T1000 (cell line): Measurements from ENCODE around the gene SPAG17.

ENCODE experiments used
- DNase-seq: peaks from one replicate; lab custom pipeline; 2025; ENCODE audit warnings: mixed read lengths; lab: John Stamatoyannopoulos, UW

Gene SPAG17

GRCh38 chr1:118160806-118161205, 24.2 kb downstream of the SPAG17 start:
- DNase-seq = no peak

- DNase-seq = no peak
These were observed 25.5 kb downstream of the SPAG17 start for GRCh38 chr1:118159569-118159968.

GRCh38 chr1:118158924-118159323, 26.1 kb downstream of the SPAG17 start:
- DNase-seq = no peak

DNA sequence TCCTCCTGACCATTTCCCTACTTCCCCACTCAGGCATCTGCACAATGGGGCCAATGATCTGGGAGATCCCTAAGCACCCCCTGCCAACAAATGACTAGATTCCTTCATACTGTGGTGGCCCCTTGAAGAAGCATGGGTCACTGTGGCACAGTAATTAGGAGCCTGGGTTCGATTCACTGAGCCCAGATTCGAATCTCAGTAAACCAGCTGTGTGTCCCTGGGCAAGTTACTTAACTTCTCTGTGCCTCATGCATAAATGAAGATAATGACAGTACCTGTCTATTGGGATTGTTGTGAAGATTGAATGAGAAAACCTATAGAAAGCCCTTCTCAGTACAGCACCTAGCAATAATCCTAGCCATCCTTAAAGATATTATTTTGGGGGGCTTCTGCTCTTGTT, 27.5 kb downstream of the SPAG17 start:
- DNase-seq = no peak

DNA sequence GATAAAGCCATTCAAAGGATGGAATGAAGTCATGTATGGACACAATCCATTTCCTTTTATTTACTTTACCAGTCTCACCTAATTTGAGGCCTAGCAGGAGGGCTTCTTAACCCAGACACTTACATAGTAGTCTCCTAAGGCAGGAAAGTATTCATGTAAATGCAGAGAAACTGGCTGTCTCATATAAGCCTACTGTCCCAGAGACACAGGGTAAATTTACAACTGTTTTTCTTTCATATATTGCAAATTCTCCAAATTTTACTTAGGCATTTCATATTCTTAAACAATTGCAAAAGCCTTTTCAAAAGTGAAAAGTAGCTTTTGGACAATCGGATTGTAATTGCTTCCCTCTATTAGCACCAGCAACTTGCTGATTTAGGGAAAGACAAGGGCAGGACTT, 29.9 kb downstream of the SPAG17 start:
- no peak for DNase-seq

GRCh38 chr1:118154220-118154619, 30.8 kb downstream of the SPAG17 start:
- no peak for DNase-seq

DNA sequence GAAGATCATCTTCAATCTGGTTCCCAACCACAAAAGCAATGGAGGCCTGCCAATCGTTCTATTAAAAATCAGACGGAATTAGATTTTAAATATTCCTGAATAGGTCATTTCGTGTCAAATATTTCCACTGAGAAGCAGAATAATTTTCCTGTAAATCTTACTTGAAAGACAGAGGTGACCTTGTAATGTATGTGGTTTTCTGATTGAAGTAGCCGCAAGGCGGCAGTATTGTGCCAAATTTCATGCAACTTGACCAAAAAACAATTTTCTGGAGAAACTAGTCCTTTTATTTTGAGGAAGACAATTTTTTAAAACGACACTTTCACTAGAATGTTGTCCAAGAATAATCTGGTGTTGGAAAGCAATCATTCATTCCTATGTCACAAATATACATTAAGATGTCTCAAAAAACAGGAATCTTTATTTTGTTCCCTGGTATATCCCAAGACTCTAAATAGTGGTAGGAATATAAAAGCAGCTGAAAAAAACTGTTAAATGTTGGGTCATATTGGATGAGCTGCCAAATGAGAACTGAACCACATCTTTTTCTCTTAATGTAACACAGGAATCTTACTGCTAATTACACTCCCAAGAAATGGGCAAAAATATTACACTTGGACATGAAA, 33.6 kb downstream of the SPAG17 start:
- DNase-seq = peak; percentile 21

GRCh38 chr1:118149799-118150198, 35.2 kb downstream of the SPAG17 start:
- no peak for DNase-seq

DNA sequence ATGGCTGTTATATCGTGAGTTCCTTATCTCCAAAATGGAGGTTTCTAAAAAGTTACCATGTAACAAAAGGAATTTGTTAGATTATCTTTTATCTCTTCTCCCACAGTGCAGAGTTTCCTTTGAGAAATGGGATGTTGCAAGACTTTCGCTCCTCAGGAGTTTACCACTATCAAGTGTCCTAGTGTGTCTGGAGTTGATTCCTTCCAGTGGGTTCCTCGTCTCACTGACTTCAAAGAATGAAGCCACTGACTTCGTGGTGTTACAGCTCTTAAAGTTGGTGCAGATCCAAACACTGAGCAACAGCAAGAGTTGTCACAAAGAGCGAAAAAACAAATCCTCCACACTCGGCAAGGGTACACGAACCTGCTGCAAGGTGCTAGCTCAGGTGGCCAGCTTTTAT, 37.0 kb downstream of the SPAG17 start:
- DNase-seq = no peak

GRCh38 chr1:118147522-118147921, 37.5 kb downstream of the SPAG17 start:
- DNase-seq = no peak

- no peak for DNase-seq
These were observed 39.3 kb downstream of the SPAG17 start for GRCh38 chr1:118145721-118146120.

DNA sequence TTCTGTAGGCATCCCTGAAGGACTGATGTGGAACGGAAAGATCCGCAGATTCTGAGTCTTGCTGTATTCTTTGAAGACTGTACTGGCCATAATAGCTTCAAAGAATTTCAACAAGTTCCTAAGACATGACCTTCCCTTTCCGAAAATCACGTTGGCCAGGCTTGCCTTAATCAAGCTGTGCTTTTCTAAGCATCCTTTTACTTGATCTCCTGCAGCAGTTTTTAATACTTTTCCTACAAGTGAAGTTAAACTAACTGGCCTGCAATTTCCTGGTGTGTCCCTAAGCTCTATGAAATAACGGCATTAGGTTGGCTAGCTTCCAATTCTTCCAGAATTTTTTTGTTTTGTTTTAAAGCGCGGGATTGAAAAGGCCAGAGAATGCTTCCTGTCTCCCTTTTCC, 40.3 kb downstream of the SPAG17 start:
- DNase-seq = no peak

GRCh38 chr1:118143831-118144230, 41.2 kb downstream of the SPAG17 start:
- peak; percentile 31 for DNase-seq

DNA sequence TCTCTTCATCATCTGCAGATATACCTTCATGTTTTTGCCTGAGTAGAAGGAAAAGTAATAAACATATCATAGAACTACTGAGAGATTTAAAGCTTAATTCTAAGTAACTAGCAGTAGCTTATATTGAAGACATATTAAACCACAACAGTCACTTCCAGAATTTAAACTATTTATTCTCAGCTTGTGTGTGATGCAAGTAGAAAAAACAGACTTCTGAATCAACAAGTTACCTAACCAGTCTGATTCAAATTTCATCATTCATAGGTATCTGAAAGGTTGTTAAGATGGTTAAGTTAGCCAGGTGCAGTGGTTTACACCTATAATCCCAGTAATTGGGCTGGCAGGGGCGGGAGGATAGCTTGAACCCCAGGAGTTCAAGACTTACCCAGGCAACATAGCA, 41.9 kb downstream of the SPAG17 start:
- DNase-seq = no peak

GRCh38 chr1:118142546-118142945, 42.5 kb downstream of the SPAG17 start:
- no peak for DNase-seq

- no peak for DNase-seq
These were observed 47.1 kb downstream of the SPAG17 start for GRCh38 chr1:118137900-118138299.

- no peak for DNase-seq
These were observed 48.7 kb downstream of the SPAG17 start for GRCh38 chr1:118136187-118136941.

DNA sequence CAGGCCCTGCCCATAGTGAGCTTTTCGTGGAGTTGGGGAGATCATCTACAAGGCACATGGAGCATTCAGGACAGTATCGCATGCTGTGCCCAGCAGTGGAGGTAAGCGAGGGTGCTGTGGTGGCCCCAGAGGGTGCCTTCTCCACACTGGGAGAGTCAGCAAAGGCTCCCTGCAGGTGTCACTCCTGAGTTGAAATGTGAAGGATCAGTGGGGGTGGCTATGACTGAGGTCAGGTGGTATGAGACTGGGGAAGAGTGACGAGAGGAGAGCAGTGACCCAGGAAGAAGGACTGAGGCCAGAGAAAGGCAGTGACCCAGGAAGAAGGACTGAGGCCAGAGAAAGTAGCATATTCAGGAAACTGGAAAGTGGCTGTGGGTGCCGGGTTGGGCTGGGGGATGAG, 53.0 kb downstream of the SPAG17 start:
- DNase-seq = no peak

DNA sequence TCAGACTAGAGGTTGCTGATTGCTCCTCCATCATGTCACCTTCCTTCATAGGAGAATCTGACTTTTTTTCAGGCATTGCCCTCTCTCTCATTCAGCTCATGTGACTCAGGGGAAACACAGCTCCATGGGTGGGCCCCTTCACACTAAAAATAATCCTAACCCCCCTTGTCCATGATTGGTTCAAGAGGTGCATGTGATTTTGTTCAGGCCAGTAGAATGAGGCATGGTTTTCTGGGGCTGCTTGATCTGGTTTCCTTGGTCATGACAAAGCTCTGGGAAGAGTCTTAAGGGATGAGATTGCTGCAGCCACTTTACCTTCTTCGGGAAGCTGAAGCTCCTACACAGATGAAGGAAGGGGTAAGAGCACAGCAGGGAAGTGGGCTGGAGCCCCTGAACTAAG, 56.3 kb downstream of the SPAG17 start:
- DNase-seq = no peak

DNA sequence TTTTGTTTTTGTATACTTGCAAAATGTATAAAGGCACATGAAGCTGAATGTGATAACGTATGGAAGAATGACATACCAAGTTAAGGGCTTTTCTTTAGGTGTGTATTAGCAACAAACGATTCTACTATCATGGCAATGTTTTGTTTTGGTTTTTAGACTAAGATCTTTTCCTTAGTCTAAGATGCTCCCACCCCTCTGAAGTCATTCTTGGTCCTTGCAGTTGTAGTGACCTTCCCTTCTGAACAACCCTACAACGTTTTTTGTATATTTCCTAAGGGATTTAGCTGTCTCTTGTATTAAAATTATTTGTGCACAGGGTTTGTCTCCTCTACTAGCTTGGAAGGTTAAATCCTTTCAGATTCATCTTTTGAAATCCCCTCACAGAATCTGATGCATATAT, 61.0 kb downstream of the SPAG17 start:
- no peak for DNase-seq

DNA sequence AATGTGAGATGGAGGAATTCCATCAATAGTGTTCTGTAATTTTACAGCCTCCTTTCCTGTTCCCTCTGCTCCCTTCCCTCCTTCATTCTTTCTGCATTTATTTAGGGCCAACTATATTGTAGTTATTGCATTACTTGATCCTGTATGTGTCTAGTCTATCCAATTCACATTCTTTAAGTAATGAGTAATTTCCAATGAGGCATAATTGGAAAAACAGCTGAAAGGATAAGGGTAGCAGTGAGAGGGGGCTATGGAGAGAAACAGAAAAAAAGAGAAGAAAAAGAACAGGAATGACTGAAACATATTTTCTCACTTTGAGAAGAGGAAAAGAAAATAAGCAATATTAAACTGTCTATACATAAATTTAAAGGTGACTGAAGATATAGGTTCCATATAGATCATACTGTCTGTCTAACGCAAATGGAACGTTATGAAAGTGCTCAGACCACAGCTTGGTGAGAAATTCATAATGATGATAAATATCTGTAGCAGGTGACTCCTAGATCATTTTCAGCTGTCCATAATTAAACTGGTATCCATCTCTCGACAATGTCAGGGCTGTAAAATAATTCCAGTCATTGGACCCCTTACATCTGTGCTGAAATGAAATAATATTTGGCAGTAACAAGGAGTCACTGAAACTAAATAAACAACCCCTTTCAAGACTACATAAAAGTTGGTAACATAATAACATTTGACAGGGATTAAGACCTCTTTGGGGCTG, 61.8 kb downstream of the SPAG17 start:
- no peak for DNase-seq

- no peak for DNase-seq
These were observed 62.6 kb downstream of the SPAG17 start for GRCh38 chr1:118122234-118123004.
